Type B pancreatic cell (in vitro differentiated cells): ENCODE data around the gene AVL9. TPM values are rescaled to one million over a fixed set of nuclear protein-coding genes. Genes with fewer than 3 reads are reported as not detected.

Experiments used
- DNase-seq: peaks from one replicate; pipeline ENCODE4 v3.0.0; 2021; ENCODE audit warnings: mixed read lengths; ENCODE audit not compliant: unreplicated experiment; ENCODE audit errors: extremely low spot score
- H3K27ac Mint-ChIP-seq: 2 replicates; pipeline ENCODE4 v1.8.0; 2021; ENCODE audit warnings: mild to moderate bottlenecking, mixed read lengths
- H3K27me3 Mint-ChIP-seq: 2 replicates; pipeline ENCODE4 v1.8.0; 2021; ENCODE audit warnings: mixed read lengths
- H3K36me3 Mint-ChIP-seq: 2 replicates; pipeline ENCODE4 v1.8.0; 2021; ENCODE audit warnings: mixed read lengths
- H3K4me1 Mint-ChIP-seq: one replicate; pipeline ENCODE4 v1.8.0; 2021; ENCODE audit warnings: mixed read lengths; ENCODE audit not compliant: unreplicated experiment
- H3K4me3 Mint-ChIP-seq: 2 replicates; pipeline ENCODE4 v1.8.0; 2021; ENCODE audit warnings: mild to moderate bottlenecking, mixed read lengths
- H3K9me3 Mint-ChIP-seq: 2 replicates; pipeline ENCODE4 v1.8.0; 2021; ENCODE audit warnings: mixed read lengths
- total RNA-seq: library from RNA; stranded (reverse); gene quantifications from 2 replicates; pipeline ENCODE4 v1.2.1, GENCODE V29; 2021; ENCODE audit warnings: low replicate concordance
- TF ChIP-seq, protein P1 (sequence below): fragments of 200-600 bp; sonication (generic); conservative IDR thresholded peaks from 2 replicates; pipeline ENCODE4 v1.5.0; 2021; ENCODE audit warnings: antibody characterized with exemption, mild to moderate bottlenecking

AVL9 gene
- total RNA-seq, 1 donor from 2014 or later = 35.2 TPM

DNA sequence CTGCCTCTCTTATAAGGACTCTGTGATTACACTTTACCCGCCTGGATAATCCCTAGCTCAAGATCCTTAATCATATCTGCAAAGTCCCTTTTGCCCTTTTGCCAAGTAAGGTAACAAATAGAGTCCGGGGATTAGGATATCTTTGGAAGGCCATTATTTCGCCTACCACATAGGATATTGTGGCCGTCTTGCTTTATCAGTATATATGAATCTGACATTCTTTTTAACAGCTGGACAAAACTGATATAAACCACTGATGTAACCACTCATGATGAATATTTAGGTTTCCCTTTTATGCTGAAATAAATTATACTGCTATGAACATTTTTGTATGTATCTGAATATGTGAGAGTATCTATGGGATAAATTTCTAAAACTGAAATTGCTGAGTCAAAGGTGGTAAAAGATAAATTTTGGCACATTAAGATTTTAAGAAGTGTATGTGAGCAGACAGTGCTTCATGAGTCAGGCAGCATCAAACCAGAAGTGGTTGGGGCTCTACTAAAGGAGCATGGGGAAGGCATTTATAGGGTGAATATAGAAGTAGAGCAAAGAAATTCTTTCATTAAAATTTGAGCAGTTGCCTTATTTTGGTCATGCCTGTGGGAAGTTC is 44.7 kb downstream of the AVL9 start:
- Mint-ChIP-seq H3K9me3 (no peaks in the 10 kb centered on the region), H3K27ac (no peak overlapping the region)

DNA sequence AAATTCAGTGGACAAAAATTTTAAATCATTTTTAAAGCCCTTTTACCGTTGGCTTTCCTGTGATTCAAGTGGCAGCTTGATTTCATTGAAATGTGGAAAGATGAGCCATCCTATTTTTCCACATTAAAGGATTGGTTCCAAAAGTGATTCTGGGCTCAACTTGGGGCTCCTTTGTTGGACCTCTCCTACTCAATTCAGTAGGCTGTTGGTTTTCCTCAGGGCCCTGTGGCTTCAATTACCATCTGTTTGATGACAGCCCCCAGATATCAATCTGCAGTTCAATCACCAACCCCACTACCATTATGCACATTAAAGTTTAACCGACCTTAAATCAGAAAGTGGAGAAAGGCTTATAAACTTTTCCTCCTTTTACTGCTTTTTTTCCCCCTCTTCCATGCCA is 47.3 kb downstream of the AVL9 start:
- Mint-ChIP-seq H3K27me3 (no peaks in the 10 kb centered on the region), H3K4me1 (no peaks in the 10 kb centered on the region), H3K27ac (no peak overlapping the region), H3K36me3 (peaks cover 8% of the 10 kb centered on the region), H3K4me3 (no peak overlapping the region), H3K9me3 (no peaks in the 10 kb centered on the region)
- TF ChIP-seq, protein P1, sequence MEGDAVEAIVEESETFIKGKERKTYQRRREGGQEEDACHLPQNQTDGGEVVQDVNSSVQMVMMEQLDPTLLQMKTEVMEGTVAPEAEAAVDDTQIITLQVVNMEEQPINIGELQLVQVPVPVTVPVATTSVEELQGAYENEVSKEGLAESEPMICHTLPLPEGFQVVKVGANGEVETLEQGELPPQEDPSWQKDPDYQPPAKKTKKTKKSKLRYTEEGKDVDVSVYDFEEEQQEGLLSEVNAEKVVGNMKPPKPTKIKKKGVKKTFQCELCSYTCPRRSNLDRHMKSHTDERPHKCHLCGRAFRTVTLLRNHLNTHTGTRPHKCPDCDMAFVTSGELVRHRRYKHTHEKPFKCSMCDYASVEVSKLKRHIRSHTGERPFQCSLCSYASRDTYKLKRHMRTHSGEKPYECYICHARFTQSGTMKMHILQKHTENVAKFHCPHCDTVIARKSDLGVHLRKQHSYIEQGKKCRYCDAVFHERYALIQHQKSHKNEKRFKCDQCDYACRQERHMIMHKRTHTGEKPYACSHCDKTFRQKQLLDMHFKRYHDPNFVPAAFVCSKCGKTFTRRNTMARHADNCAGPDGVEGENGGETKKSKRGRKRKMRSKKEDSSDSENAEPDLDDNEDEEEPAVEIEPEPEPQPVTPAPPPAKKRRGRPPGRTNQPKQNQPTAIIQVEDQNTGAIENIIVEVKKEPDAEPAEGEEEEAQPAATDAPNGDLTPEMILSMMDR = no peak
- DNase-seq = no peak

More for the DNA sequence above, 44.7 kb downstream of the AVL9 start:
- TF ChIP-seq, protein P1 = no peak
- Mint-ChIP-seq H3K4me3 (no peak overlapping the region), H3K27me3 (no peaks in the 10 kb centered on the region), H3K36me3 (peaks cover 13% of the 10 kb centered on the region), H3K4me1 (no peaks in the 10 kb centered on the region)
- DNase-seq = no peak

DNA sequence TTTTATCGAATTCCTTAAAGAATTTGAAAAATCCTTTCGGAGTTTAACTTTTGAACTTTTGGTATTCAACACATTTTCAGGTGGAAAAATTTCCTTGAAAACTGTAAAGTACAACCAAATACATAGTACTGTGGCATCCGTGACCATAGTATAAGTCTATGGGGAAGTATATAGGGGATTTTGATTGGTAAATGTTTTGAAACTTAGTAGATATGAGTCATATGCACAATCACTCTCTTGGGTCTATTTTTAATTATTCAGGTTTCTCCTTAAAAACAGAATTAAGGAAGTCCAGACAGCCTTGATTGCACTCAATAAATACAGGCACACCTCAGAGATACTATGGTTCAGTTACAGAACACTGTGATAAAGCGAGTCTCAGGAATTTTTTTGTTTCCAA is 64.2 kb downstream of the AVL9 start:
- Mint-ChIP-seq H3K36me3 (peaks cover 30% of the 10 kb centered on the region), H3K27me3 (no peaks in the 10 kb centered on the region)

DNA sequence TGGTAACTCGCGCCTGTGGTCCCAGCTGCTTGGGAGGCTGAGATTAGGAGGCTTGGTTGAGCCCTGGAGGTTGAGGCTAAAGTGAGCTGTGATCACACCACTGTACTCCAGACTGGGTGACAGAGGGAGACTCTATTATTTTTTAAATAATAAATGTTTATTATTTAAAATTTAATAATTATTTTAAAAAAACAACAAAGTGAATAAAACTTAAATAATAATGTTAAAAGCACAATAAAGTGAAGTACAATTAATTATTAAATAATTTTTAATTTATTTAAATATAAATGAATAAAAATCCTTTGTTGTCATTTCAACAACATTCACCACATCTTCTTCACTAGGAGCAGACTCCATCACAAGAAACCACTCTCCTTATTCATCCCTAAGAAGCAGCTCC is 64.8 kb downstream of the AVL9 start:
- TF ChIP-seq, protein P1 = no peak
- Mint-ChIP-seq H3K9me3 (no peaks in the 10 kb centered on the region), H3K4me1 (no peaks in the 10 kb centered on the region), H3K4me3 (no peak overlapping the region), H3K27me3 (no peaks in the 10 kb centered on the region), H3K27ac (no peak overlapping the region), H3K36me3 (peaks cover 30% of the 10 kb centered on the region)
- DNase-seq = no peak

More for the DNA sequence above, 64.2 kb downstream of the AVL9 start:
- DNase-seq = no peak
- TF ChIP-seq, protein P1 = no peak
- Mint-ChIP-seq H3K4me3 (no peak overlapping the region), H3K4me1 (no peaks in the 10 kb centered on the region), H3K27ac (no peak overlapping the region), H3K9me3 (no peaks in the 10 kb centered on the region)

DNA sequence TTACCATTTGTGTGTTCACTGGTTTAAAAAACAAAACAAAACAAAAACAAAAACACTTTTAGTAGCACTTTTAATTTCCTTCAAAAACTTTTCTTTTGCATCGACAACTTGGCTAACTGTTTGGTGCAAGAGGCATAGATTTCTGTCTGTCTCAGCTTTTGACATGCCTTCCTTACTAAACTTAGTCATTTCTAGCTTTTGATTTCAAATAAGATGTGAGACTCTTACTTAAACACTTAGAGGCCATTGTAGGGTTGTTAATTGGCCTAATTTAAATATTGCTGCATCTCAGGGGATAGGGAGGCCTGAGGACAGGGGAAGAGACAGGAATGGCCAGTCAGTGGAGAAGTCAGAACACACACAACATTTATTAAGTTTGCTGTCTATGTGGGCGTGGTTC is 66.3 kb downstream of the AVL9 start:
- peaks cover 30% of the 10 kb centered on the region for H3K36me3 Mint-ChIP-seq
- H3K9me3 Mint-ChIP-seq = no peaks in the 10 kb centered on the region
- no peaks in the 10 kb centered on the region for H3K27me3 Mint-ChIP-seq
- DNase-seq = no peak
- no peaks in the 10 kb centered on the region for H3K4me1 Mint-ChIP-seq
- no peak overlapping the region for H3K27ac Mint-ChIP-seq
- TF ChIP-seq, protein P1 = no peak
- no peak overlapping the region for H3K4me3 Mint-ChIP-seq
